Endothelial cell of umbilical vein (primary cell): ENCODE data around the gene CDHR5. TPM values are rescaled to one million over a fixed set of nuclear protein-coding genes. Genes with fewer than 3 reads are reported as not detected.

Experiments
- BruUV-seq: library from RNA; stranded (reverse); fragments of 400-500 nt; replicated peaks from 2 replicates; lab custom pipeline; 2021; lab: Mats Ljungman, UMichigan
- CTCF ChIA-PET: fragments of 300-600, 350-600 bp; sonication (Branson Sonifier 250); formaldehyde crosslinking; loops from one replicate; lab custom pipeline; 2021; ENCODE audit warnings: antibody characterized with exemption, inconsistent platforms; lab: Charles Lee
- POLR2A ChIA-PET: fragments of 300-600, 350-600 bp; sonication (Branson Sonifier 250); formaldehyde crosslinking; loops from one replicate; lab custom pipeline; 2021; ENCODE audit warnings: antibody characterized with exemption, inconsistent platforms; lab: Charles Lee
- DNase-seq: peaks from one replicate; pipeline ENCODE4 v3.0.0-alpha.2; 2011; ENCODE audit warnings: low read depth, low spot score
- FAIRE-seq: peaks from 2 replicates; lab custom pipeline; 2011; peaks lifted over from hg19 to GRCh38; lab: Jason Lieb, UNC
- H2AFZ ChIP-seq: 2 replicates; pipeline ENCODE4 v1.6.0; 2012; ENCODE audit warnings: low read depth, low read length, control low read depth, inconsistent platforms
- H3K27ac ChIP-seq: 2 replicates; pipeline ENCODE4 v1.5.1; 2011; ENCODE audit warnings: low read depth, mild to moderate bottlenecking, control low read depth, low read length, moderate library complexity; ENCODE audit not compliant: insufficient read depth
- H3K27me3 ChIP-seq, 2 experiments: 2 replicates each; pipeline versions ENCODE4 v1.6.0 to v1.6.1; 2011; ENCODE audit warnings: low read length in 2 of 2, mixed read lengths in 1 of 2; ENCODE audit not compliant: control insufficient read depth in 2 of 2, insufficient read depth in 2 of 2
- H3K36me3 ChIP-seq, 2 experiments: 2 replicates in 1 of 2; 3 replicates in 1 of 2; pipeline ENCODE4 v1.5.1; 2011; ENCODE audit warnings: low read length in 2 of 2, mild to moderate bottlenecking in 1 of 2, moderate library complexity in 1 of 2; ENCODE audit not compliant: control insufficient read depth in 2 of 2, insufficient read depth in 2 of 2; ENCODE audit errors: extremely low read depth in 1 of 2
- H3K4me1 ChIP-seq: 3 replicates; pipeline ENCODE4 v1.5.1; 2011; ENCODE audit warnings: mild to moderate bottlenecking, low read length; ENCODE audit not compliant: control insufficient read depth, insufficient read depth; ENCODE audit errors: extremely low read depth
- H3K4me2 ChIP-seq: 2 replicates; pipeline ENCODE4 v1.6.1; 2011; ENCODE audit warnings: low read length, control low read depth, mixed read lengths; ENCODE audit not compliant: insufficient read depth
- H3K4me3 ChIP-seq, 3 experiments: fragments of 200-600 bp in 1 of 3; sonication (generic), shearing (Covaris generic) in 1 of 3; replicated peaks in 1 of 3; 2 replicates each; pipeline ENCODE4 v1.5.1; 2011 to 2016; ENCODE audit warnings: control low read depth in 3 of 3, low read length in 3 of 3, mild to moderate bottlenecking in 2 of 3, inconsistent platforms in 1 of 3, low read depth in 1 of 3, moderate library complexity in 1 of 3; ENCODE audit not compliant: insufficient read depth in 1 of 3
- H3K79me2 ChIP-seq: 2 replicates; pipeline ENCODE4 v1.6.0; 2012; ENCODE audit warnings: low read length, inconsistent platforms; ENCODE audit not compliant: control insufficient read depth, insufficient read depth
- H3K9ac ChIP-seq: replicated peaks from 2 replicates; pipeline ENCODE3; 2011; ENCODE audit warnings: low read length, control low read depth; ENCODE audit not compliant: insufficient read depth; ENCODE audit errors: extremely low read depth
- H3K9me1 ChIP-seq: replicated peaks from 3 replicates; pipeline ENCODE4 v1.6.0; 2011; ENCODE audit warnings: mild to moderate bottlenecking, low read length; ENCODE audit not compliant: control insufficient read depth, insufficient read depth; ENCODE audit errors: extremely low read depth
- H3K9me3 ChIP-seq: replicated peaks from 2 replicates; pipeline ENCODE4 v1.5.1; 2012; ENCODE audit warnings: low read length, inconsistent platforms; ENCODE audit not compliant: control insufficient read depth, insufficient read depth
- H4K20me1 ChIP-seq: replicated peaks from 2 replicates; pipeline ENCODE3; 2011; ENCODE audit warnings: mild to moderate bottlenecking, low read length; ENCODE audit not compliant: control insufficient read depth, insufficient read depth; ENCODE audit errors: extremely low read depth
- CTCF ChIP-seq, 2 donors: IDR thresholded peaks; 1 replicate in 1 of 2; 2 replicates in 1 of 2; pipeline ENCODE4 v1.5.1; 2011; ENCODE audit warnings: low read length in 2 of 2, mild to moderate bottlenecking in 2 of 2, moderate library complexity in 2 of 2, control low read depth in 1 of 2, inconsistent platforms in 1 of 2, low read depth in 1 of 2; ENCODE audit not compliant: insufficient read depth in 1 of 2; ENCODE audit errors: extremely low read depth in 1 of 2
- EZH2 ChIP-seq: IDR thresholded peaks from 2 replicates; pipeline ENCODE4 v1.6.1; 2012; ENCODE audit warnings: borderline replicate concordance, low read depth, mild to moderate bottlenecking, moderate library complexity, low read length, inconsistent platforms; ENCODE audit not compliant: severe bottlenecking
- FOS ChIP-seq: IDR thresholded peaks from 2 replicates; pipeline ENCODE4 v1.6.1; 2011; ENCODE audit warnings: mild to moderate bottlenecking, low read length, moderate library complexity, borderline replicate concordance; ENCODE audit not compliant: insufficient read depth
- GATA2 ChIP-seq: IDR thresholded peaks from 2 replicates; pipeline ENCODE4 v1.7.0; 2011; ENCODE audit warnings: low read depth, mild to moderate bottlenecking, moderate library complexity, mixed read lengths, low read length; ENCODE audit not compliant: insufficient read length, insufficient read depth
- JUN ChIP-seq: IDR thresholded peaks from 2 replicates; pipeline ENCODE4 v1.6.1; 2011; ENCODE audit warnings: borderline replicate concordance, low read depth; ENCODE audit not compliant: insufficient read length, insufficient read depth
- MAX ChIP-seq: IDR thresholded peaks from 2 replicates; pipeline ENCODE4 v1.6.1; 2011; ENCODE audit not compliant: insufficient read depth, insufficient read length
- MYC ChIP-seq: IDR thresholded peaks from one replicate; pipeline ENCODE4 v1.6.1; 2011; ENCODE audit warnings: mild to moderate bottlenecking, low read depth, low read length
- POLR2A ChIP-seq: IDR thresholded peaks from 2 replicates; pipeline ENCODE4 v1.6.1; 2012; ENCODE audit warnings: low read depth, mild to moderate bottlenecking, control low read depth, low read length
- POLR2AphosphoS5 ChIP-seq: IDR thresholded peaks from 2 replicates; pipeline ENCODE4 v1.6.1; 2012; ENCODE audit warnings: low read depth, mild to moderate bottlenecking, control low read depth, low read length, moderate library complexity; ENCODE audit not compliant: insufficient read depth
- dilution Hi-C: fragments of 300-500 bp; cut with MboI; formaldehyde crosslinking; loops from one replicate; pipeline ENCODE4 v1.15.0; 2019; ENCODE audit warnings: low sequenced_read_pairs; ENCODE audit not compliant: extremely low pct_ligation_motif_present
- intact Hi-C: fragments of 100-400 bp; cut with micrococcal nuclease; formaldehyde crosslinking; loops from one replicate; pipeline ENCODE4 v1.10.0; 2022
- polyA plus RNA-seq, 4 experiments: library from polyadenylated mRNA; depleted of rRNA in 3 of 4; stranded (reverse) in 3 of 4; unstranded in 1 of 4; fragments of >200 nt; gene quantifications; 2 replicates each; pipeline versions ENCODE4 v1.2.1 to v1.2.3, GENCODE V29; 2011 to 2012; ENCODE audit warnings: missing spikeins in 1 of 4
- total RNA-seq: library from RNA; stranded (reverse); gene quantifications from 2 replicates; pipeline ENCODE4 v1.2.3, GENCODE V29; 2021

CDHR5 gene
- total and polyA plus RNA-seq, 2 donors (not counting 3 experiments of a cell fraction or from before 2014, with no cell fraction given): not detected

DNA sequence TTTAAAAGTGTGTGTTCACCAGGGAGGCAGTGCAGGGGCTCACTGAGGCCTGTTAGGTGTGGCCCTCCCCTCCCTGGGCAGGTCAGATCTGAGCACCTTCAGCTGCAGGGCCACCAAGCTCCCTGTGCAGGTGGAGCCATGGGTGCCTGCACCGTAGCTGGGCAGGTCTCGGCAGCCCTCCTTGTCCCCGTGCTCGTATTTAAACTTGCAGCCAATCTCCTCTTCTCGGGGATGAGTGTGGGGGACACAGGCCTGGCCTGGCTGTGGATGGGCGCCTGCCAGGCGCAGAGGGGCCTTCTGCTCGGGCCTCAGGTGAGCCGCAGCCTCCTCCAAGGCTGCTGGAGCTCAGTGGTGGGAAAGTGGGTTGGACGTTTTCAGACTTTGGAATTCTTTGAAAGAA, 29.4 kb downstream of the CDHR5 start:
- Histone ChIP-seq H3K9ac (no peak overlapping the region), H3K9me3 (no peaks in the 10 kb centered on the region), H4K20me1 (no peaks in the 10 kb centered on the region), H3K79me2 (no peaks in the 10 kb centered on the region), H3K9me1 (no peaks in the 10 kb centered on the region), H3K27ac (no peak overlapping the region), H3K4me3 (no peak overlapping the region), H3K4me2 (no peak overlapping the region), H3K27me3 (no peaks in the 10 kb centered on the region), H2AFZ (no peak overlapping the region), H3K36me3 (peaks cover 25 to 50% of the 10 kb centered on the region in 2 experiments), H3K4me1 (no peaks in the 10 kb centered on the region)
- dilution Hi-C loops: no loop called here
- intact Hi-C loops: no loop called here
- POLR2A ChIA-PET: no interaction called here
- BruUV-seq: no TSS peak
- DNase-seq (no peak), FAIRE-seq (no peak)
- CTCF ChIA-PET: no interaction called here
- TF ChIP-seq EZH2 (no peak), CTCF (IDR thresholded peaks at IDR 0.05; ENCODE audit: extremely low read depth in 1 of 2, insufficient read depth in 1 of 2, low read depth in 1 of 2, low read length in 2 of 2) (no peak), MYC (no peak), GATA2 (no peak), POLR2A (no peak), FOS (no peak), JUN (no peak), POLR2AphosphoS5 (no peak), MAX (no peak)
